Stomach (tissue), 9 donors: ENCODE results near the gene LMTK2. TPM values are rescaled to one million over a fixed set of nuclear protein-coding genes. Genes with fewer than 3 reads are reported as not detected.

Source experiments
- DNase-seq, 2 donors: peaks; one replicate each; pipeline versions ENCODE4 v3.0.0 to v3.0.0-alpha.2; 2013 to 2019
- H3K27ac ChIP-seq, 5 donors: fragments of 200-600 bp in 4 of 5; sonication (generic) in 4 of 5; one replicate each; pipeline ENCODE4 v1.5.1; 2013 to 2019; ENCODE audit warnings: mild to moderate bottlenecking in 1 of 5, moderate library complexity in 1 of 5
- H3K27me3 ChIP-seq, 3 donors: fragments of 200-600 bp; sonication (generic); one replicate each; pipeline ENCODE4 v1.5.1; 2017 to 2019; ENCODE audit warnings: mixed run types in 1 of 3
- H3K36me3 ChIP-seq, 4 donors: fragments of 200-600 bp; sonication (generic); 1 replicate in 3 of 4; 2 replicates in 1 of 4; pipeline ENCODE4 v1.5.1; 2016 to 2019
- H3K4me1 ChIP-seq, 4 donors: fragments of 200-600 bp; sonication (generic); one replicate each; pipeline ENCODE4 v1.5.1; 2016 to 2019
- H3K4me3 ChIP-seq, 4 donors: fragments of 200-600 bp; sonication (generic) in 3 of 4; one replicate each; pipeline ENCODE4 v1.5.1; 2016 to 2019; ENCODE audit warnings: mild to moderate bottlenecking in 1 of 4
- H3K9me3 ChIP-seq, 4 donors: fragments of 200-600 bp; sonication (generic); one replicate each; pipeline ENCODE4 v1.5.1; 2016 to 2019
- EP300 ChIP-seq: sonication (generic); formaldehyde crosslinking; IDR thresholded peaks from one replicate; pipeline ENCODE4 v1.6.1; 2017; ENCODE audit warnings: antibody characterized with exemption
- POLR2A ChIP-seq, 4 donors: fragments of 450-650 bp; IDR thresholded peaks; one replicate each; pipeline ENCODE4 v1.6.1; 2016; ENCODE audit warnings: antibody characterized with exemption in 4 of 4, control low read depth in 2 of 4, mild to moderate bottlenecking in 1 of 4, moderate library complexity in 1 of 4
- POLR2AphosphoS5 ChIP-seq, 3 donors: sonication (generic); formaldehyde crosslinking; IDR thresholded peaks; one replicate each; pipeline ENCODE4 v1.6.1; 2016; ENCODE audit warnings: antibody characterized with exemption in 3 of 3
- WGBS, 5 donors: extraction: QIAGEN DNeasy Blood & Tissue Kit in 3 of 5; methylation state at CpG; one replicate each; pipeline versions ENCODE4 v1.1.5 to v1.1.7; 2013 to 2018; 5-methylcytosine and 5-hydroxymethylcytosine counted together
- intact Hi-C: fragments of 100-400 bp; cut with DNase I; formaldehyde crosslinking; loops from one replicate; pipeline ENCODE4 v1.15.1; 2023; ENCODE audit warnings: low total_unique reads
- polyA plus RNA-seq, 3 donors: library from polyadenylated mRNA; stranded (reverse); fragments of 200-250 nt; gene quantifications; one replicate each; pipeline ENCODE4 v1.2.3, GENCODE V29; 2013
- total RNA-seq, 5 donors: library from RNA; depleted of rRNA; stranded (reverse); fragments of >200 nt; gene quantifications; one replicate each; pipeline versions ENCODE4 v1.1.0 to v1.2.3, GENCODE V29; 2014 to 2016
- TF ChIP-seq, protein P1 (sequence below), 7 experiments: fragments of 450-650 bp in 4 of 7; fragments of 200-600 bp in 3 of 7; sonication (generic) in 3 of 7; IDR thresholded peaks; one replicate each; pipeline ENCODE4 v1.5.1; 2016 to 2019; ENCODE audit warnings: antibody characterized with exemption in 7 of 7, control low read depth in 2 of 7, mild to moderate bottlenecking in 1 of 7
- donor health status: healthy with polysubstance abuse.
- donor health status: Bipolar disorder and iron deficiency.
- donor health status: healthy.

The LMTK2 gene
- total and polyA plus RNA-seq, 8 donors = 1.4 to 42.6 (median 19.3) TPM

DNA sequence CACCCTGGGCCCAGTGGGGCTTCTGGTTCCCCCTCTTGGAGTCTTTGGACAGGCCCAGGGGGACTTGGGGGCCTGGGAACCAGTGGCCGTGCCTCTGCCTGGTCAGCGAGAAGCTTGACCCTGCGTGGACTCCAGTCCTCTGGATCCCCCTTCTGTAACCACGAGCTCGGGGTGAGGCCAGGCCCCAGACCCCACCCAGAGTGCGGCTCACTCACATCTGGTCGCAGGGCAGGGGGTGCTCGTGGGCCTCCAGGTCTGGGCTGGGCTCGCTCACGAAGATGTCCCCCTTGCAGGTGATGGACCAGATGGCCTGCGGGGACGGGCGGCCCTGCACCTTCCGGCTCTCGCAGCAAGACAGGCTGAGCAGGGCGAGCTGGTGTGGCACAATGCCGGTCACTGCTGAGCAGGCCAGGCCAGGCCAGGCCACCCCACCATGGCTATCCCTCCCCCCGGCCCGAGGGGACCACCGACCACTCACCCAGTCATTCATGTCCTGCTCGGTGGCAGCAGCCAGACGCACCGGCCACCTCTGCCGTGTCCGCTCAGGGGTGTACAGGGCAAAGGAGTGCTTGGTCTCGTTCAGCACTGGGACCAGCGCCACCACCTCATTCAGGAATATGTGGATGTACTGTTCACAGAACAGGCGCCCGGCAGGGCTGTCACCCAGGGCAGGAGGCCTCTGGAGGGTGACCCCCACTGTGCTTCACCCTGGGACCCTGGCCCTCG lies 124.2 kb downstream of the LMTK2 start:
- Histone ChIP-seq H3K36me3 (peaks cover 6 to 96% (median 83%) of the 10 kb centered on the region in 4 donors), H3K27me3 (no peaks in the 10 kb centered on the region), H3K4me3 (no peak overlapping the region), H3K9me3 (no peaks in the 10 kb centered on the region), H3K27ac (no peak overlapping the region), H3K4me1 (no peaks in the 10 kb centered on the region)
- TF ChIP-seq POLR2AphosphoS5 (IDR thresholded peaks at IDR 0.05) (no peak), EP300 (no peak), POLR2A (IDR thresholded peaks at IDR 0.05) (no peak)
- TF ChIP-seq, protein P1, sequence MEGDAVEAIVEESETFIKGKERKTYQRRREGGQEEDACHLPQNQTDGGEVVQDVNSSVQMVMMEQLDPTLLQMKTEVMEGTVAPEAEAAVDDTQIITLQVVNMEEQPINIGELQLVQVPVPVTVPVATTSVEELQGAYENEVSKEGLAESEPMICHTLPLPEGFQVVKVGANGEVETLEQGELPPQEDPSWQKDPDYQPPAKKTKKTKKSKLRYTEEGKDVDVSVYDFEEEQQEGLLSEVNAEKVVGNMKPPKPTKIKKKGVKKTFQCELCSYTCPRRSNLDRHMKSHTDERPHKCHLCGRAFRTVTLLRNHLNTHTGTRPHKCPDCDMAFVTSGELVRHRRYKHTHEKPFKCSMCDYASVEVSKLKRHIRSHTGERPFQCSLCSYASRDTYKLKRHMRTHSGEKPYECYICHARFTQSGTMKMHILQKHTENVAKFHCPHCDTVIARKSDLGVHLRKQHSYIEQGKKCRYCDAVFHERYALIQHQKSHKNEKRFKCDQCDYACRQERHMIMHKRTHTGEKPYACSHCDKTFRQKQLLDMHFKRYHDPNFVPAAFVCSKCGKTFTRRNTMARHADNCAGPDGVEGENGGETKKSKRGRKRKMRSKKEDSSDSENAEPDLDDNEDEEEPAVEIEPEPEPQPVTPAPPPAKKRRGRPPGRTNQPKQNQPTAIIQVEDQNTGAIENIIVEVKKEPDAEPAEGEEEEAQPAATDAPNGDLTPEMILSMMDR (IDR thresholded peaks at IDR 0.05) = no peak
- DNase-seq = no peak
- intact Hi-C loops = no loop called here
- 93 to 96% (median 95%) methylated on average over 19 to 30 of the region's 30 CpGs for WGBS, 5 donors

DNA sequence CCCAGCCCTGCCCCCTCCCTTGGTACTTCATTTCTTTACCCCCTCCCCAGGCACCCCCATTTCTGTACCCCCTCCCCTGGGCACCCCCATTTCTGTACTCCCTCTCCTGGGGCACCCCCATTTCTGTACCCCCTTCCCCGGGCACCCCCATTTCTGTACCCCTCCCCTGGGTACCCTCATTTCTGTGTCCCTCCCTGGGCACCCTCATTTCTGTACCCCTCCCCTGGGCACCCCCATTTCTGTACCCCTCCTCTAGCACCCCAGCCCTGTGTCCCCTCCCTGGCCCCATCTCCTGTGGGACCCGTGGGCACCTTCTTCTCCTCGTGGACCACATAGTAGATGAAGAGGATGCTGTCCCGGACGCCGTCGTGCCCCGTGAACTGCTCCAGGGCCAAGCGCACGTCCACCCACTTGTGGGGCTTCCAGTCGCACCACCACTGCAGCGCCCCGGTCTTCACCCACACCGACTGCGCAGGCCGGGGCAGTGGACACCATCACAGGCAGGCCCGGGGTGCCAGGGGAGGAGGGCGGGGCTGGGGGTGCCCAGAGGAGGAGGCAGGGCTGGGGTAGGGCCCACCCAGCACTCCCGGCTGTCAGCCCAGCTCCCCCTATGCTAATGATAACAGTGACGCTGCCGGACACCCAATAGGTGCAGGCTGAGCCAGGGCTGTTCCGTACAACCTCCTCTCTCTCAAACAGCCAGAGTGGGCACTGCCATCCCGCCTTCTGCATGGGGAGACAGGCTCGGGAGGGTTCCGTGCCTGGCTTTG lies 125.0 kb downstream of the LMTK2 start:
- H3K9me3 ChIP-seq = no peaks in the 10 kb centered on the region
- intact Hi-C loops = no loop called here
- H3K27ac ChIP-seq = no peak overlapping the region
- H3K27me3 ChIP-seq = no peaks in the 10 kb centered on the region
- H3K36me3 ChIP-seq = peaks cover 6 to 96% (median 82%) of the 10 kb centered on the region in 4 donors
- no peaks in the 10 kb centered on the region for H3K4me1 ChIP-seq
- 89 to 95% (median 92%) methylated on average over 3 to 25 of the region's 25 CpGs for WGBS, 5 donors
- no peak for DNase-seq
- no peak overlapping the region for H3K4me3 ChIP-seq
- TF ChIP-seq, protein P1 (IDR thresholded peaks at IDR 0.05) = no peak

DNA sequence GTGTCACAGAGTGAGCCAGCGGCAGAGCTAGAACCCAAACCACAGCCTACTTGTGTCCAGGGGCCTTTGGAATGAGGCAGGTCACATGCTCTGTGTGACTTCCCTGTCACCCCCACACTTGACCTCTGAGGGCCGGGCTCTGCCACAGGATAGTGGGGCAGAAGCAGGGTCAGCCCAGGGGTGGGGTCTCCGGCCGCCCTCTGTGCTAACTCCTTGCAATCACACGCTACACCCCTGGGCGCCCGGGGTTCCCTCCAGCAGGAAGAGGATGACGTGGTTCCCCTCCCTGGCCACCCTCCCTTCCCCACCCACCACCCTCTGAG lies 125.6 kb downstream of the LMTK2 start:
- no peaks in the 10 kb centered on the region for H3K4me1 ChIP-seq
- intact Hi-C loops = no loop called here
- H3K27ac ChIP-seq = no peak overlapping the region
- no peaks in the 10 kb centered on the region for H3K9me3 ChIP-seq
- no peaks in the 10 kb centered on the region for H3K27me3 ChIP-seq
- DNase-seq = no peak
- H3K4me3 ChIP-seq = no peak overlapping the region
- peaks cover 6 to 96% (median 85%) of the 10 kb centered on the region in 4 donors for H3K36me3 ChIP-seq
- TF ChIP-seq POLR2A (IDR thresholded peaks at IDR 0.05) (no peak), EP300 (no peak), POLR2AphosphoS5 (IDR thresholded peaks at IDR 0.05) (no peak)
- TF ChIP-seq, protein P1 (IDR thresholded peaks at IDR 0.05) = no peak
- WGBS, 5 donors = 93 to 100% (median 96%) methylated on average over 1 to 8 of the region's 8 CpGs

DNA sequence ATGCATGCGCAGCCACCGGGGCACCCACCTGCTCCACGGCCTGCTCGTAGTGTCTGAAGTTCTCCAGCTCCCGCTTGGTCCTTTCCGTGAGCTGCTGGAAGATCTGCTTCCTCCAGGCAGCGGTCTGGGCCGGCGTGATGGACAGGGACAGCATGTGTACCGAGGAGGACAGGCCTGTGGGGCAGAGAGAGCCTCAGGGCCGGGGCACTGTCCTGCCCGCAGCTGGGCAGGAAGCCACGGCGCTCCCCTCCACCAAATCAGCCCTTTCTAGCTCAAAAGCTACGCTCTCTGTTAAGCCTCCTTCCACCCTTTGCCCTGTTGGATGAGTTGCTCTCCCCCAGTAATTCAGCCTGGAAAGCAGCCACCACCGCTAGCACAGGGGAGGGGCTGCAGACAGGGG lies 126.1 kb downstream of the LMTK2 start:
- 92 to 94% (median 94%) methylated on average over 11 to 16 of the region's 16 CpGs for WGBS, 5 donors
- TF ChIP-seq POLR2AphosphoS5 (IDR thresholded peaks at IDR 0.05) = no peak
- no peak for TF ChIP-seq EP300
- TF ChIP-seq POLR2A (IDR thresholded peaks at IDR 0.05) = no peak
- TF ChIP-seq, protein P1 (IDR thresholded peaks at IDR 0.05) = no peak
- H3K27ac ChIP-seq = no peak overlapping the region
- no peaks in the 10 kb centered on the region for H3K4me1 ChIP-seq
- intact Hi-C loops = no loop called here
- no peaks in the 10 kb centered on the region for H3K27me3 ChIP-seq
- no peaks in the 10 kb centered on the region for H3K9me3 ChIP-seq
- DNase-seq = no peak
- no peak overlapping the region for H3K4me3 ChIP-seq
- H3K36me3 ChIP-seq = peaks cover 6 to 96% (median 86%) of the 10 kb centered on the region in 4 donors
